Large intestine (tissue), 3 donors: ENCODE results near the gene SPRY1. TPM values are rescaled to one million over a fixed set of nuclear protein-coding genes. Genes with fewer than 3 reads are reported as not detected.

Experiments used
- DNase-seq, 2 donors: peaks; one replicate each; pipeline versions ENCODE4 v3.0.0 to v3.0.0-alpha.2; 2013
- H3K27ac ChIP-seq: one replicate; pipeline ENCODE4 v1.5.1; 2013; ENCODE audit warnings: low read length
- H3K27me3 ChIP-seq: 2 replicates; pipeline ENCODE4 v1.6.1; 2013; ENCODE audit warnings: low read length; ENCODE audit not compliant: control insufficient read depth, insufficient read depth
- H3K36me3 ChIP-seq: 2 replicates; pipeline ENCODE4 v1.6.1; 2013; ENCODE audit warnings: low read length; ENCODE audit not compliant: control insufficient read depth, insufficient read depth
- H3K4me1 ChIP-seq: one replicate; pipeline ENCODE4 v1.6.1; 2013; ENCODE audit warnings: low read length; ENCODE audit not compliant: control insufficient read depth, insufficient read depth
- H3K4me3 ChIP-seq: one replicate; pipeline ENCODE4 v1.5.1; 2013; ENCODE audit warnings: low read length
- H3K9me3 ChIP-seq: one replicate; pipeline ENCODE4 v1.6.1; 2013; ENCODE audit warnings: mild to moderate bottlenecking, low read depth, low read length, moderate library complexity; ENCODE audit not compliant: control insufficient read depth
- WGBS: methylation state at CpG from one replicate; pipeline ENCODE4 v1.1.5; 2013; ENCODE audit warnings: low lambda C conversion rate; ENCODE audit not compliant: insufficient coverage; 5-methylcytosine and 5-hydroxymethylcytosine counted together
- polyA plus RNA-seq: library from polyadenylated mRNA; unstranded; fragments of 120-200 nt; gene quantifications from one replicate; pipeline ENCODE4 v1.2.1, GENCODE V29; 2013

Gene SPRY1
- polyA plus RNA-seq, 1 donor = 97.7 TPM

DNA sequence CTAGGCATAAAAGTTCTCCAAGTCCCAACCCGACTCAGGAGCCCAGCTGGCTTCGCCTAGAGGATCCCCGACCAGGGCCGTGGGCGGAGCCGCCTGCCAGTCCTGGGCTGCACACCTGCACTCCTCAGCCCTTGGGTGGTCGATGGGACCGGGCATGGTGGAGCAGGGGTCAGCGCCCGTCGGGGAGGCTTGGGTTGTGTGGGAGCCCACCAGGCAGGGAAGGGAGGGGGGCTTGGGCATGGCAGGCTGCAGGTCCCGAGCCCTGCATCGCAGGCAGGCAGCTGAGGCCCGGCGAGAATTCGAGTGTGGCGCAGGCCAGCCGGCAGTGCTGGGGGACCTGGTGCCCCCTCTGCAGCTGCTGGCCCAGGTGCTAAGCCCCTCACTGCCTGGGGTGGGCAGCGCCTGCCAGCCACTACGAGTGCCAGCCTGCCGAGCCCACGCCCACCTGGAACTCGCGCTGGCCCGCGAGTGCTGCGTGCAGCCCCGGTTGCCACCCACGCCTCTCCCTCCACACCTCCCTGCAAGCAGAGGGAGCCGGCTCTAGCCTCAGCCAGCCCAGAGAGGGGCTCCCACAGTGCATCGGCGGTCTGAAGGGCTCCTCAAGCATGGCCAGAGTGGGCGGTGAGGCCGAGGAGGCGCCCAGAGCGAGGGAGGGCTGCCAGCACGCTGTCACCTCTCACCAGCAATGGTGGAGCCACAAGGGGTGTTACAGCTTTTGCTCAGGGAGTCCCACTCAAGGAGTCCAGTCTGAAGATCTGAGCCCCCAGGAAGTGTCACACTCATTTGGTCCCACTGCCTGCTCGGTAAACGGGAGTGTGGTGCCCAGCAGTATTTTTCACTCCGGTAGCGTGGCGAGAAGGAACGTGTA lies 38.9 kb downstream of the SPRY1 start:
- Histone ChIP-seq H3K4me3 (no peak overlapping the region), H3K4me1 (no peaks in the 10 kb centered on the region), H3K36me3 (no peaks in the 10 kb centered on the region), H3K27ac (no peak overlapping the region), H3K27me3 (no peaks in the 10 kb centered on the region), H3K9me3 (peaks cover 12% of the 10 kb centered on the region)
- no peak for DNase-seq
- 100% methylated on average over 1 of the region's 43 CpGs for WGBS

DNA sequence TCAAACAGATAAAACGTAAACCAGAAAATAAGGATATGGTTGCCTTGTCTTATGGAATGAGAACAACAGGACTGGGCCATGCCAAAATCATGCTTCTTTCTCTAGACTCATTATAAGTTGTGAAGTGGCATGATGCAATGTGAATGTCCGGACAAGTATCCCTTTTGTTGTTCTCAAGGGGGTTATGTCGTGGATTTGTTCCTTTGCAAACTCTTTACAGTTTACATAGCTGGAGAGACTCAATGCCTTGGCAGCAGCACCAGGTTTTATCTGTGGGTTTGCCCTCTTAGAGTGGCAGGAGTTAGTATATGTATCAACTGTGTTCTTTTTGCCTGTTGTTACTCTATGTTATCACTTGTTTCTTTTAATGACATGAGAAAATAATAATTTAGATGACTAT lies 41.4 kb downstream of the SPRY1 start:
- H3K27me3 ChIP-seq = no peaks in the 10 kb centered on the region
- H3K4me1 ChIP-seq = peaks cover 4% of the 10 kb centered on the region
- no CpG with 5 or more reads among the region's 3 CpGs for WGBS
- H3K4me3 ChIP-seq = no peak overlapping the region
- peaks cover 12% of the 10 kb centered on the region for H3K9me3 ChIP-seq
- DNase-seq = no peak
- no peaks in the 10 kb centered on the region for H3K36me3 ChIP-seq
- no peak overlapping the region for H3K27ac ChIP-seq

DNA sequence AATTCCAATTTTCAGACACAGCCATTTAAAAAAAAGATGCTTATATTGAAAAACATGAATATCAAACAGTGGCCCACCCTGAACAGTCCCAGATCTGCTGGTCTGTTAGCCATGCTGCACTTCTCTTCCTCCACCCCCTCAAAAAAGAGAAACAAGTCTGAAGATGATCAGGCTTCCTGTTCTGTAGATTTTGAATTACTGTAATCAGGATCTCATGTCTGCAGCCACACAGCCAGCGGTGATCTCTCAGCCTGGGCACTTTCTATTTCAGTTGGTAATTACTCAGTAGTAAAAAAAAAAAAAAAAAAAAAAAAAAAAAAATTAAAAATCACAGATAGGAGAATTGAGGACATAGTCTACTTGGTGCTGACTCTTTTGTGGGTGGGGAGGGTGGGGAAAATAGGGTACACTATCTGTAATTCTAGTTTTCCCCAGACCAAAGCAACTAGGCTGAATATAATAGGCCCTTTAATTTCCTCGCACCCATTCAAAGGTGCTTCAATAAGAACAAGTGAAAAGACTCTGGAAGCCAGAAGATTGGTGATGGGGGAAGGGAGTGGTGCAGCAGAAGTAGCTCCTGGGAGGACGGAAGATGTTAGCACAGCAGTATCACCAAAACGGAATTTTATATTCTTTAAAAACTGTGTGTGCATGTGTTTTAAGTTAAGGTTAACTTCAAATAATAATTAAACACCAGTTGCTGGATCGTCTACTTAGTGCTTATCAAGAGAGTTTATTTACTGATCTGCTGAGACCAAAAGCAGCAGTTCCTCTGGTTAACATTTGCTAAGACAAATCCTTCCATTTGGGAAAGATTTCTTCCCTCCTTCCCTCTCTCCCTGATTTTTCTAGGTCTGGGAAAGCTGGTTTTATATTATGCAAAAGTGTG lies 47.0 kb downstream of the SPRY1 start:
- Histone ChIP-seq H3K9me3 (no peaks in the 10 kb centered on the region), H3K27ac (peak overlapping the region; percentile 72), H3K27me3 (no peaks in the 10 kb centered on the region), H3K4me3 (peak overlapping the region; percentile 3), H3K4me1 (peaks cover 16% of the 10 kb centered on the region), H3K36me3 (no peaks in the 10 kb centered on the region)
- peak; percentile 33 to 62 for DNase-seq
- WGBS = no CpG with 5 or more reads among the region's 5 CpGs

DNA sequence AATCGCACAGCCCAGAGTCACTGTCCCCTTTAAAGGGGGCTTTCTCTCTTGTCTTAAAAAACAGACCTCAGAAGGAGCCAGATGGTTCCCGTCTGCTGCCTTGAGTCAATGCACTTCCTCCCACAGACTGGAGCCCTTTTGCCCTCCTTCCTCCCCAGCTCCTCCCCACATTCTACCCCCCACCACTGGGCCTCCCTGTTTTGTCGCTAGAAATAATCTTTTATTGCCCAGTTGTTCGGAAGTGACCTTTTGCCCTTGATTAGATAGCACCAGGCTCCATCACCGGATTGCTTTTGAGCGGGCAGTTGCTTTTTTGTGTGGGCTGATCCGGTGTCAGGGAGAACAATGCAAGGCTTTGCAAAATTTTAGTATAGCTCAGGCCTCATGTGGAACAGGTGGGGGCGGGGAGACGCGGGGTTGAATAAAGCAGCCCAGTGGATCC lies 47.7 kb downstream of the SPRY1 start:
- no peaks in the 10 kb centered on the region for H3K9me3 ChIP-seq
- peak overlapping the region; percentile 3 for H3K4me3 ChIP-seq
- 0% methylated on average over 1 of the region's 10 CpGs for WGBS
- H3K27ac ChIP-seq = peak overlapping the region; percentile 72
- no peaks in the 10 kb centered on the region for H3K27me3 ChIP-seq
- DNase-seq = peak; percentile 89 to 95
- no peaks in the 10 kb centered on the region for H3K36me3 ChIP-seq
- H3K4me1 ChIP-seq = peaks cover 16% of the 10 kb centered on the region

DNA sequence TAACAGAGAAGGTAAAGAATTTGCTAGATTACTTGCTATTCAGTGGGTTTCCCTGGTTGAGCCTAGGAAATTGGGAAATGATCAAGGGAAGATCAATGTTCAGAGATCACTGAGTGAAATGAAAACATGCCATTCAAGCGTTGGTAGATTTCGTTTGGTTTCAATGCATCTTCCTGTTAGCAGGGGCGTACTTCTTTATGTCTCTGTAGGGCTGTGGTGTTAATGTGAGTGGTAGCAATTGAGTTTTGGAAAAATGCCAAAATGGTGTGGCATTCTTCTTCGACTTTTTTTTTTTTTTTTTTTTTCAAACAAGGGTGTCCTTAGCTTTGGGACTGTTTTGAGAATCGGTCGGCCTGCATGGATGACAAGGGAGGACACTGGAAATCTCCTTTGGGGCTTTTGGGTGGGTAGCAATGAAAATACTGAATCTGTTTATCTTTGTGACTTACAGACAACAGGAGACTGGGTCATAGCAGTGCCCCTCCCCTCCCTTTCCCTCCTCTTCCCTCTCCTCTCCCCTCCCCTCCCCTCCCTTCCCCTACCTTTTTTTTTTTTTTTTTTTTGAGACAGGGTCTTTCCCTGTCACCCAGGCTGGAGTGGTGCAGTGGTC lies 50.4 kb downstream of the SPRY1 start:
- peak in 1 of 2 donors; percentile 37 for DNase-seq
- no CpG with 5 or more reads among the region's 6 CpGs for WGBS
- Histone ChIP-seq H3K27me3 (no peaks in the 10 kb centered on the region), H3K36me3 (no peaks in the 10 kb centered on the region), H3K4me1 (peaks cover 16% of the 10 kb centered on the region), H3K9me3 (no peaks in the 10 kb centered on the region), H3K4me3 (no peak overlapping the region), H3K27ac (no peak overlapping the region)

DNA sequence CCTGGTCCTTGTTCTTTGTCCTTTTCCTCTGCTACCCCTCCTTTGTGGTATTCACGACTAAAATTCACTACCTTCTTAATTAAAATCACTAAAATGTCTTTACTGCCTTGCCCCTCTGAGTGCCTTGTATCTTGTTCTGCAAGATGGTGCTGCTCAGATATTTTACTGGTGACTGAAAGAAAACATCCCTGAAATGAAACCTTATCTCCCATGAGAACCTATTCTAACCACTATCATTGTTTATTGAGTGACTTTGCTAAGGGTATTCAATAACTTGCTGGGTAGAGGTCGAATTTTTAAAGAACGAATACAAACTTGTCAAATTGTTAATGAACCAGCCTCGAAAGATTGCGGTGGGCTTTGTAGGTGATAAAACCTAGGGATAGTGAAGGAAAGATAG lies 52.8 kb downstream of the SPRY1 start:
- no peak for DNase-seq
- H3K36me3 ChIP-seq = no peaks in the 10 kb centered on the region
- H3K4me1 ChIP-seq = peaks cover 2% of the 10 kb centered on the region
- no peaks in the 10 kb centered on the region for H3K27me3 ChIP-seq
- no peak overlapping the region for H3K4me3 ChIP-seq
- WGBS = 50% methylated on average over 2 of the region's 5 CpGs
- H3K27ac ChIP-seq = no peak overlapping the region
- H3K9me3 ChIP-seq = no peaks in the 10 kb centered on the region

DNA sequence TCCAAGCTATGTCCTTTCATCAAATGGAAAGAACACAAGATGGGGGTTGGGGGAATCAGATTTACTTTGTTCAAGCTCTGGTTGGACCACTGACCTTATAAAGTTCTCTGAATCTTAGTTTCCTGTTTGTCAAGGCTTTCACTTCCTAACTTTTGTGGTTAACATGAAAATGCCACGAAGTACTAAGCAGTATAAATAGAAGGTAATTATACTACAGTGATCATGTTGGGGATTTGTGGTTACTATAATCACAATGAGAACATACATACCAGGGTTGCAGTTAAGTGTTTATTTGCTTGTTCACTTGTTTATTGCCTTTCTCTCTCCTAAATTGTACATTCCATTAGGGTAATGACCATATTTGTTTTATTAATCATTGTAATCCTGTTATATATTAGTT lies 53.2 kb downstream of the SPRY1 start:
- no peak overlapping the region for H3K4me3 ChIP-seq
- no peaks in the 10 kb centered on the region for H3K9me3 ChIP-seq
- no peaks in the 10 kb centered on the region for H3K4me1 ChIP-seq
- no peak overlapping the region for H3K27ac ChIP-seq
- no peaks in the 10 kb centered on the region for H3K27me3 ChIP-seq
- whole genome bisulfite sequencing = 40% methylated on average over 1 of the region's 1 CpG
- peak in 1 of 2 donors; percentile 20 for DNase-seq
- H3K36me3 ChIP-seq = no peaks in the 10 kb centered on the region

DNA sequence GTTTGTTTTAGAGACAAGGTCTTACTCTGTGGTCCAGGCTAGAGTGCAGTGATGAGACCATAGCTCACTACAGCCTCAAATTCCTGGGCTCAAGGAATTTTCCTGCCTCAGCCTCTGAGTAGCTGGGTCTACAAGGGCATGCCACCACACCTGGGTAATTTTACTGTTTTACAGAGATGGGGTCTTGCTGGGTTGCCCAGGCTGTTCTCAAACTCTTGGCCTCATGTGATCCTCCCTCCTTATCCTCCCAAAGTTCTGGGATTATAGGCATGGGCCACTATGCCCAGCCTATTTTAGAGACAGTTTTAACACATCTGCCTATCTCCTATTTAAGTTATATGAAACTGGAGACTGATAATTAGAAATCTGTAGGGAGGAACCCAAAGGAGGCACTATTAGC lies 53.8 kb downstream of the SPRY1 start:
- Histone ChIP-seq H3K27ac (no peak overlapping the region), H3K4me3 (no peak overlapping the region), H3K36me3 (no peaks in the 10 kb centered on the region), H3K27me3 (no peaks in the 10 kb centered on the region), H3K4me1 (no peaks in the 10 kb centered on the region), H3K9me3 (no peaks in the 10 kb centered on the region)
- DNase-seq = no peak

DNA sequence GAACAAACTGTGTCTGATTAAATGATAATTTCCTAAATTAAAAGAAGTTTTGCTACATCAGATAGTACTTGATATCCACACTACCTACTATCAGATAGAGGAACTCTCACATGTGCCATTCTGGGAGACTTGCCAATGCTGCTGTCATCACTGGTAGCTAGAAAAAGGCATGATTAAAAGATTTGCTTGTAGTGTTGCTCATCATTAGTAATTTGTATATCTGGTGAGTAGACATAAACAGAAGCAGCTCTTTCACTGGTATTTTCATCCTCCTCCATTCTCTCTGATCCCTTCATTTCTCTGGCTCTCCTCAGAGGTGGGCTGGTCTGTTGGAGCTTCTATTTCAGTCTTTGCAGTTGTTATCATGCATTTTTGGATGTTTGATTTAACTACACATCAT lies 56.0 kb downstream of the SPRY1 start:
- Histone ChIP-seq H3K36me3 (no peaks in the 10 kb centered on the region), H3K9me3 (no peaks in the 10 kb centered on the region), H3K27me3 (no peaks in the 10 kb centered on the region), H3K4me3 (no peak overlapping the region), H3K4me1 (no peaks in the 10 kb centered on the region), H3K27ac (no peak overlapping the region)
- peak in 1 of 2 donors; percentile 36 for DNase-seq

DNA sequence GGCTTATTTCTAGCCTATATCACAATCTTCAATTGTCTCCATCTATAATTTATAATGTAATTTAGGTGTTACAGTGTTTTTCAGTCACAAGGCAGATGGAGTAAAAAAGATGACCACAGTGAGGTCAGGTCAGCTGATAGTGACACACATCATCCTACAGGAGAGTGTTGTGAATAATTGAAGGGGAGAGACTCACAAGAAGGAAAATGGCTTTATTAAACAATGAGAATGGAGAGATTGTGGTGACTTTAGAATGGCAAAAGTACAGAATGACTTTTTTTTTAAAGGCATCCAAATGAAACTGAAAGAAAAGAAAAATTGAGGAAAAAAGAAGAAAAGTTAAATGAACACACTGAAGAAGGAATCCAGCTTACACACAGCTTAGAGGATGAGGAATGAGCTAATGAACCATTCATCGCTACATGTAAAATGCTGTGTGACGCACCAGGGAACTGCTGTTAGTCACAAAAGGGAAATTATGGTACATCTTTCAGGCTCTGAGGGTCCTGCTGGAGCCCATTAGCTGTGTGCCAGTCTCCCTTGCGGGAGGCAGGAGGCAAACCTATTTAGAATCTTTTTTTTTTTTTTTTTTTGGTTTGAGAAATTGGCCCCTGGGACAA lies 56.6 kb downstream of the SPRY1 start:
- no peak overlapping the region for H3K4me3 ChIP-seq
- no peak overlapping the region for H3K27ac ChIP-seq
- DNase-seq = no peak
- no peaks in the 10 kb centered on the region for H3K27me3 ChIP-seq
- WGBS = no CpG with 5 or more reads among the region's 3 CpGs
- no peaks in the 10 kb centered on the region for H3K36me3 ChIP-seq
- H3K4me1 ChIP-seq = no peaks in the 10 kb centered on the region
- H3K9me3 ChIP-seq = no peaks in the 10 kb centered on the region
